ENCODE results near the gene VIP. TPM values are rescaled to one million over a fixed set of nuclear protein-coding genes. Genes with fewer than 3 reads are reported as not detected.
A peak's percentile ranks its signal among the peaks of the same experiment; 100 is the strongest.

Gene VIP
- total and polyA plus RNA-seq, 5 donors from 2014 or later = not detected

DNA sequence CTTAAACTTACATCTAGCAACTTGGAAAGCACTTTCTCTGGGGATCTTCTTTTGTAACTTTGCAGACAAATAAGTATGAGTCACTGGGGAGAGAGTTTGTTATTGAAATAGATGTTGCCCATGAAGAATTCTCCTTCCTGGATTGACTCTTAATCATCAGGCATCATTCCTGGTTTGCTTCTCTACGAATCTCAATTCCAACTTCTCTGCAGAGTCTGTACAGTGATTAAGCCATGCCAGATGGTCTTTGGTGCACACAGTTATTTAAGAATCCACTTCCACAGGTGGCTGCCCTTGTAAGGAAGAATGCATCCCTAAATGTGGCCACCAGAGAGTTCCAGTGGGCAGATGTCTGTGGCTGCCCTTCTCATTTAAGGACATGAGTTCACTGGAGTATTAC is 27.2 kb upstream of the VIP start:
- no peak overlapping the region for H3K4me3 ChIP-seq (ENCODE audit: low read depth, low read length)
- Mint-ChIP-seq H3K36me3 (no peaks in the 10 kb centered on the region), H3K9me3 (peaks cover 0 to 6% (median 0%) of the 10 kb centered on the region in 7 donors), H3K27me3 (no peaks in the 10 kb centered on the region), H3K4me3 (no peak overlapping the region), H3K27ac (no peak overlapping the region), H3K4me1 (peaks cover 0 to 2% (median 0%) of the 10 kb centered on the region in 4 donors)
- no peaks in the 10 kb centered on the region for H3K9me3 ChIP-seq (ENCODE audit: control insufficient read depth in 2 of 2, low read length in 2 of 2)
- DNase-seq (no peak), ATAC-seq (ENCODE audit: low read depth in 2 of 2) (no peak)
- H3K4me1 ChIP-seq (ENCODE audit: control insufficient read depth, insufficient read depth, low read length, poor library complexity, severe bottlenecking) = no peaks in the 10 kb centered on the region
- H3K27me3 ChIP-seq (ENCODE audit: control insufficient read depth, insufficient read depth, low read length) = no peaks in the 10 kb centered on the region
- no peak overlapping the region for H3K27ac ChIP-seq (ENCODE audit: insufficient read depth, low read length, poor library complexity, severe bottlenecking)
- no peaks in the 10 kb centered on the region for H3K36me3 ChIP-seq (ENCODE audit: control insufficient read depth, insufficient read depth, low read length)

GRCh38 chr6:152726313-152726712 is 24.3 kb upstream of the VIP start:
- H3K9me3 ChIP-seq (ENCODE audit: control insufficient read depth in 2 of 2, low read length in 2 of 2) = no peaks in the 10 kb centered on the region
- Mint-ChIP-seq H3K4me1 (peaks cover 0 to 2% (median 0%) of the 10 kb centered on the region in 4 donors), H3K27me3 (no peaks in the 10 kb centered on the region), H3K9me3 (peaks cover 0 to 3% (median 0%) of the 10 kb centered on the region in 7 donors), H3K27ac (no peak overlapping the region), H3K4me3 (no peak overlapping the region), H3K36me3 (no peaks in the 10 kb centered on the region)
- H3K27me3 ChIP-seq (ENCODE audit: control insufficient read depth, insufficient read depth, low read length) = no peaks in the 10 kb centered on the region
- H3K36me3 ChIP-seq (ENCODE audit: control insufficient read depth, insufficient read depth, low read length) = no peaks in the 10 kb centered on the region
- H3K4me1 ChIP-seq (ENCODE audit: control insufficient read depth, insufficient read depth, low read length, poor library complexity, severe bottlenecking) = no peaks in the 10 kb centered on the region
- ATAC-seq (ENCODE audit: low read depth in 2 of 2) (no peak), DNase-seq (no peak)
- H3K27ac ChIP-seq (ENCODE audit: insufficient read depth, low read length, poor library complexity, severe bottlenecking) = no peak overlapping the region
- no peak overlapping the region for H3K4me3 ChIP-seq (ENCODE audit: low read depth, low read length)

DNA sequence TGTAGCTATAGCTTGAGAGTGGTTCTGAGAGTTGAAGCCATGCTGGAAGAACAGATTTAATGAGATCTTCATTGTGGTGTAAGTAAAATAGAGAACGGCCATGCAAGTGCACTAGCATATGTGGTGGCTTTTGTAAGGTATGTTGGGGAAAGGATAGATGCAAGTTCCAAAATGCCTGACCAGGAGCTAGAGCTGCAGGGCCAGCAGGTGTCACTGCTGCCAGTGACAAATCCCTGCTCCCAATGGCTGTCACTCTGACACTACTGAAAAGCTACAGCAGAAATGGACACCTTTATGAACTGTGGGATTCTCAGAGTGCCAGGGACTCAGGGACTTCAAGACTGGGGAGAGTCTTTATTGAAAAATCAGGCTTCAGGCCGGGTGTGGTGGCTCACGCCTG is 23.1 kb upstream of the VIP start:
- ATAC-seq (ENCODE audit: low read depth in 2 of 2) = no peak
- Histone ChIP-seq H3K4me1 (ENCODE audit: control insufficient read depth, insufficient read depth, low read length, poor library complexity, severe bottlenecking) (no peaks in the 10 kb centered on the region), H3K4me3 (ENCODE audit: low read depth, low read length) (no peak overlapping the region), H3K36me3 (ENCODE audit: control insufficient read depth, insufficient read depth, low read length) (no peaks in the 10 kb centered on the region), H3K27me3 (ENCODE audit: control insufficient read depth, insufficient read depth, low read length) (no peaks in the 10 kb centered on the region), H3K9me3 (ENCODE audit: control insufficient read depth in 2 of 2, low read length in 2 of 2) (no peaks in the 10 kb centered on the region), H3K27ac (ENCODE audit: insufficient read depth, low read length, poor library complexity, severe bottlenecking) (no peak overlapping the region)
- peaks cover 0 to 3% (median 0%) of the 10 kb centered on the region in 7 donors for H3K9me3 Mint-ChIP-seq
- no peaks in the 10 kb centered on the region for H3K27me3 Mint-ChIP-seq
- H3K4me3 Mint-ChIP-seq = no peak overlapping the region
- peaks cover 0 to 2% (median 0%) of the 10 kb centered on the region in 4 donors for H3K4me1 Mint-ChIP-seq
- no peak overlapping the region for H3K27ac Mint-ChIP-seq
- DNase-seq = no peak
- H3K36me3 Mint-ChIP-seq = no peaks in the 10 kb centered on the region

GRCh38 chr6:152734630-152735029 is 16.0 kb upstream of the VIP start:
- Histone ChIP-seq H3K27ac (ENCODE audit: insufficient read depth, low read length, poor library complexity, severe bottlenecking) (no peak overlapping the region), H3K27me3 (ENCODE audit: control insufficient read depth, insufficient read depth, low read length) (no peaks in the 10 kb centered on the region), H3K4me1 (ENCODE audit: control insufficient read depth, insufficient read depth, low read length, poor library complexity, severe bottlenecking) (no peaks in the 10 kb centered on the region), H3K36me3 (ENCODE audit: control insufficient read depth, insufficient read depth, low read length) (no peaks in the 10 kb centered on the region), H3K4me3 (ENCODE audit: low read depth, low read length) (no peak overlapping the region), H3K9me3 (ENCODE audit: control insufficient read depth in 2 of 2, low read length in 2 of 2) (no peaks in the 10 kb centered on the region)
- Mint-ChIP-seq H3K27me3 (no peaks in the 10 kb centered on the region), H3K9me3 (peaks cover 0 to 2% (median 0%) of the 10 kb centered on the region in 7 donors), H3K4me3 (no peak overlapping the region), H3K4me1 (no peaks in the 10 kb centered on the region), H3K27ac (no peak overlapping the region), H3K36me3 (no peaks in the 10 kb centered on the region)
- DNase-seq (no peak), ATAC-seq (ENCODE audit: low read depth in 2 of 2) (no peak)

GRCh38 chr6:152736687-152737273 is 13.8 kb upstream of the VIP start:
- ATAC-seq (ENCODE audit: low read depth in 2 of 2) = no peak
- Mint-ChIP-seq H3K36me3 (no peaks in the 10 kb centered on the region), H3K27me3 (no peaks in the 10 kb centered on the region)

GRCh38 chr6:152745509-152746171 is 5.0 kb upstream of the VIP start:
- no peak overlapping the region for H3K27ac ChIP-seq (ENCODE audit: insufficient read depth, low read length, poor library complexity, severe bottlenecking)
- Mint-ChIP-seq H3K27me3 (peaks cover 4% of the 10 kb centered on the region), H3K4me1 (no peaks in the 10 kb centered on the region), H3K36me3 (no peaks in the 10 kb centered on the region), H3K27ac (no peak overlapping the region), H3K9me3 (no peaks in the 10 kb centered on the region), H3K4me3 (no peak overlapping the region)
- H3K4me1 ChIP-seq (ENCODE audit: control insufficient read depth, insufficient read depth, low read length, poor library complexity, severe bottlenecking) = no peaks in the 10 kb centered on the region
- H3K36me3 ChIP-seq (ENCODE audit: control insufficient read depth, insufficient read depth, low read length) = no peaks in the 10 kb centered on the region
- ATAC-seq (ENCODE audit: low read depth in 2 of 2) (no peak), DNase-seq (no peak)
- H3K27me3 ChIP-seq (ENCODE audit: control insufficient read depth, insufficient read depth, low read length) = no peaks in the 10 kb centered on the region
- no peaks in the 10 kb centered on the region for H3K9me3 ChIP-seq (ENCODE audit: control insufficient read depth in 2 of 2, low read length in 2 of 2)
- no peak overlapping the region for H3K4me3 ChIP-seq (ENCODE audit: low read depth, low read length)

More at GRCh38 chr6:152736687-152737273, 13.8 kb upstream of the VIP start:
- Histone ChIP-seq H3K27me3 (ENCODE audit: control insufficient read depth, insufficient read depth, low read length) (no peaks in the 10 kb centered on the region), H3K27ac (ENCODE audit: insufficient read depth, low read length, poor library complexity, severe bottlenecking) (no peak overlapping the region), H3K4me1 (ENCODE audit: control insufficient read depth, insufficient read depth, low read length, poor library complexity, severe bottlenecking) (no peaks in the 10 kb centered on the region), H3K36me3 (ENCODE audit: control insufficient read depth, insufficient read depth, low read length) (no peaks in the 10 kb centered on the region), H3K4me3 (ENCODE audit: low read depth, low read length) (no peak overlapping the region), H3K9me3 (ENCODE audit: control insufficient read depth in 2 of 2, low read length in 2 of 2) (no peaks in the 10 kb centered on the region)
- H3K27ac Mint-ChIP-seq = no peak overlapping the region
- no peak for DNase-seq
- no peaks in the 10 kb centered on the region for H3K4me1 Mint-ChIP-seq
- H3K4me3 Mint-ChIP-seq = no peak overlapping the region
- no peaks in the 10 kb centered on the region for H3K9me3 Mint-ChIP-seq

DNA sequence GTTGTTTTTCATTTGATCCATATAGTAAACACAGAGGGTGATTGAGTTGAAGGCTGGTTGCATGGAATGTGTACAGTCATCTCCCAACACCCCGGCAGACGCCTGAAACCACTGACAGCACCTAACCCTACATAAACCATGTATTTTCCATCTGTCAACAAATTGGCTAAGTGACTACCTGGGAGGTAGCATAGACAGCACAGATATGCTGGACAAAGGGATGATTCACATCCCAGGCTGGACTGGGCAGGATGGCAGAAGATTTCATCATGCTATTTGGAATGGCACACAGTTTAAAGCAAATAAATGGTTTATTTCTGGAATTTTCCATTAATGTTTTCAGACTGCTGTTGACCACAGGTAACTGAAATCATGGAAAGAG is 4.4 kb upstream of the VIP start:
- Histone ChIP-seq H3K27me3 (ENCODE audit: control insufficient read depth, insufficient read depth, low read length) (no peaks in the 10 kb centered on the region), H3K27ac (ENCODE audit: insufficient read depth, low read length, poor library complexity, severe bottlenecking) (no peak overlapping the region), H3K4me3 (ENCODE audit: low read depth, low read length) (no peak overlapping the region), H3K9me3 (ENCODE audit: control insufficient read depth in 2 of 2, low read length in 2 of 2) (no peaks in the 10 kb centered on the region), H3K36me3 (ENCODE audit: control insufficient read depth, insufficient read depth, low read length) (no peaks in the 10 kb centered on the region), H3K4me1 (ENCODE audit: control insufficient read depth, insufficient read depth, low read length, poor library complexity, severe bottlenecking) (no peaks in the 10 kb centered on the region)
- Mint-ChIP-seq H3K27me3 (peaks cover 10% of the 10 kb centered on the region), H3K36me3 (no peaks in the 10 kb centered on the region), H3K9me3 (no peaks in the 10 kb centered on the region), H3K4me3 (no peak overlapping the region), H3K27ac (no peak overlapping the region), H3K4me1 (no peaks in the 10 kb centered on the region)
- no peak for DNase-seq
- ATAC-seq (ENCODE audit: low read depth in 2 of 2) = no peak

DNA sequence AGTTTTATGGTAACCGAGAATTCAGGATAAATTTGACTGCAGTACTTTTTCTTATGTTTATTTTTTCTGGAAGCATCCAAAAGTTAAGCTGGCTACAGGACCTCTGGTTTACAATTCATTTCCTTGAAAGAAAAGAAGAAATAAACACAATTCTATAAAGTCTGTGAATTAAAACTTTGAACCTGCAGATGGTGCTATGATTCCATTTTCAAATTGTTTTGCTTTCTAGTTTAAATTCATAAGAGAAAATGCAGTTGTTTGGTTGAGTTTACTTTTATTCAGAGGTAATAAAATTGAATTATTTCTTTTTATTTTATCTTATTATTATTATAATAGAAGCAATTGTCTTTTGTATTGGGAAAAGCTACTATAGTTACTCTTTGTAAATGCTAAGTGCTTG is 1.8 kb upstream of the VIP start:
- no peak overlapping the region for H3K27ac Mint-ChIP-seq
- H3K4me1 Mint-ChIP-seq = no peaks in the 10 kb centered on the region
- H3K27me3 Mint-ChIP-seq = peaks cover 6% of the 10 kb centered on the region
- H3K4me3 ChIP-seq (ENCODE audit: low read depth, low read length) = no peak overlapping the region
- no peaks in the 10 kb centered on the region for H3K27me3 ChIP-seq (ENCODE audit: control insufficient read depth, insufficient read depth, low read length)
- H3K9me3 Mint-ChIP-seq = no peaks in the 10 kb centered on the region
- H3K9me3 ChIP-seq (ENCODE audit: control insufficient read depth in 2 of 2, low read length in 2 of 2) = no peaks in the 10 kb centered on the region
- H3K4me3 Mint-ChIP-seq = no peak overlapping the region
- no peak overlapping the region for H3K27ac ChIP-seq (ENCODE audit: insufficient read depth, low read length, poor library complexity, severe bottlenecking)
- no peaks in the 10 kb centered on the region for H3K36me3 Mint-ChIP-seq
- ATAC-seq (ENCODE audit: low read depth in 2 of 2) = no peak
- DNase-seq = peak in 1 of 3 donors; percentile 1
- H3K4me1 ChIP-seq (ENCODE audit: control insufficient read depth, insufficient read depth, low read length, poor library complexity, severe bottlenecking) = no peaks in the 10 kb centered on the region
- H3K36me3 ChIP-seq (ENCODE audit: control insufficient read depth, insufficient read depth, low read length) = no peaks in the 10 kb centered on the region
